Gastroesophageal sphincter (tissue), 4 donors: ENCODE measurements around the gene PF4V1. TPM values are rescaled to one million over a fixed set of nuclear protein-coding genes. Genes with fewer than 3 reads are reported as not detected.

Experiments used
- ATAC-seq: fragments of 150-250 bp; one replicate; pipeline ENCODE4 v1.9.1; 2016; ENCODE audit warnings: mild to moderate bottlenecking, moderate library complexity
- H3K27ac ChIP-seq, 4 donors: fragments of 200-600 bp; sonication (generic) in 3 of 4; 1 replicate in 3 of 4; 2 replicates in 1 of 4; pipeline ENCODE4 v1.5.1; 2016 to 2019
- H3K27me3 ChIP-seq: fragments of 200-600 bp; sonication (generic); one replicate; pipeline ENCODE4 v1.5.1; 2019
- H3K36me3 ChIP-seq, 2 donors: fragments of 200-600 bp; sonication (generic); one replicate each; pipeline ENCODE4 v1.5.1; 2019; ENCODE audit warnings: control low read depth in 1 of 2
- H3K4me1 ChIP-seq, 3 donors: fragments of 200-600 bp; sonication (generic); 1 replicate in 2 of 3; 2 replicates in 1 of 3; pipeline ENCODE4 v1.5.1; 2016 to 2019; ENCODE audit warnings: control low read depth in 2 of 3
- H3K4me3 ChIP-seq, 2 donors: fragments of 200-600 bp; sonication (generic); one replicate each; pipeline ENCODE4 v1.5.1; 2019; ENCODE audit warnings: mild to moderate bottlenecking in 1 of 2, moderate library complexity in 1 of 2
- H3K9me3 ChIP-seq, 3 donors: fragments of 200-600 bp; sonication (generic); one replicate each; pipeline ENCODE4 v1.5.1; 2017 to 2019; ENCODE audit warnings: control low read depth in 2 of 3
- CTCF ChIP-seq, 4 experiments: fragments of 200-600 bp in 2 of 4; fragments of 450-650 bp in 2 of 4; sonication (generic) in 1 of 4; IDR thresholded peaks; one replicate each; pipeline ENCODE4 v1.5.1; 2017 to 2019; ENCODE audit warnings: antibody characterized with exemption in 4 of 4, mild to moderate bottlenecking in 2 of 4, moderate library complexity in 2 of 4
- EP300 ChIP-seq: sonication (generic); formaldehyde crosslinking; IDR thresholded peaks from one replicate; pipeline ENCODE4 v1.6.1; 2017; ENCODE audit warnings: antibody characterized with exemption, mild to moderate bottlenecking
- POLR2A ChIP-seq, 2 donors: fragments of 450-650 bp; IDR thresholded peaks; one replicate each; pipeline ENCODE4 v1.6.1; 2017; ENCODE audit warnings: antibody characterized with exemption in 2 of 2, mild to moderate bottlenecking in 2 of 2, moderate library complexity in 1 of 2
- POLR2AphosphoS5 ChIP-seq: sonication (generic); formaldehyde crosslinking; IDR thresholded peaks from one replicate; pipeline ENCODE4 v1.6.1; 2017; ENCODE audit warnings: antibody characterized with exemption
- WGBS, 2 donors: methylation state at CpG; one replicate each; pipeline ENCODE4 v1.1.5; 2018; ENCODE audit warnings: low coverage in 1 of 2; 5-methylcytosine and 5-hydroxymethylcytosine counted together
- total RNA-seq, 4 donors: library from RNA; depleted of rRNA; stranded (reverse); fragments of >200 nt; gene quantifications; one replicate each; pipeline ENCODE4 v1.1.0, GENCODE V29; 2016

Gene PF4V1
- total RNA-seq, 4 donors from 2014 or later = not detected

DNA sequence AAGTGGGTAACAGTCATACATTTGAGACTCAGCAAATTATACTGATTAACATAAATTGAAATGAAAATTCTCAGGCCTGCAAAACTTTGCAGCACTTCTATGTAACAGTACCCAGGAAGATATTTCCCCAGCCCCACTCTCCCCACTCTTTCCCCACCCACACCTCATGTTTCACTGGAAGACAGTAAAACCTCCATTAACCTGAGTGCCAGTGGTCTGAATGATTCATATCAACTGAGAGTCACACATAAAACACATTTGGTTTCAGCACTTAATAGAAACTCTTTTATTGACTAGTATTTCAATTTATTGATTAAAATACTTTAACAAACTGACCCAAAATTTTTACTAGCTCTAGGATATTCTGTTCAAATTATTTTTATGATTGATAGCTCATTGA is 9.7 kb upstream of the PF4V1 start:
- no peak overlapping the region for H3K4me3 ChIP-seq
- peaks cover 11% of the 10 kb centered on the region for H3K27me3 ChIP-seq
- H3K4me1 ChIP-seq = no peaks in the 10 kb centered on the region
- no peak overlapping the region for H3K27ac ChIP-seq
- no peaks in the 10 kb centered on the region for H3K9me3 ChIP-seq
- no peak for ATAC-seq
- no peaks in the 10 kb centered on the region for H3K36me3 ChIP-seq
- TF ChIP-seq POLR2A (IDR thresholded peaks at IDR 0.05) (no peak), POLR2AphosphoS5 (no peak), CTCF (IDR thresholded peaks at IDR 0.05) (no peak), EP300 (no peak)

DNA sequence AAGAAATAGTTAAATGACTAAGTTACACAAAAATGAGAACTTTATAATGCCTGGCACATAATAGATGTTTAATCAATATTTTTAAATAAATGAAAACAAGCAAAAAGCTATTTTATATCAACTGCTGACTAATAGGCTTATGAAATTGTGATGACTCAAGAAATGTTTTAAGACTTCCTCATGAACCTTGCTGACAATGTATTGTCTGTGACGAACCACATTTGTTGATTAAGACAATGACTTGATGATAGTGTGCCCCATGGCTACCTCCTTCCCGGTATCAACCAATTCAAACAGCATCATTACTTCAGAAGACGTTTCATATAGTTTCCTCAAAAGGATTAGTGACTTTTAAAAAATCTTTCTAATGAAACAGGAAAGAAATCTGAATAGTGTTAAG is 8.8 kb upstream of the PF4V1 start:
- Histone ChIP-seq H3K9me3 (no peaks in the 10 kb centered on the region), H3K27ac (no peak overlapping the region), H3K27me3 (peaks cover 3% of the 10 kb centered on the region), H3K36me3 (no peaks in the 10 kb centered on the region), H3K4me1 (no peaks in the 10 kb centered on the region), H3K4me3 (no peak overlapping the region)
- TF ChIP-seq POLR2A (IDR thresholded peaks at IDR 0.05) = no peak
- no peak for TF ChIP-seq CTCF (IDR thresholded peaks at IDR 0.05)
- no peak for TF ChIP-seq POLR2AphosphoS5
- TF ChIP-seq EP300 = no peak
- 71 to 82% methylated on average over 3 of the region's 3 CpGs for WGBS, 2 donors
- ATAC-seq = no peak

DNA sequence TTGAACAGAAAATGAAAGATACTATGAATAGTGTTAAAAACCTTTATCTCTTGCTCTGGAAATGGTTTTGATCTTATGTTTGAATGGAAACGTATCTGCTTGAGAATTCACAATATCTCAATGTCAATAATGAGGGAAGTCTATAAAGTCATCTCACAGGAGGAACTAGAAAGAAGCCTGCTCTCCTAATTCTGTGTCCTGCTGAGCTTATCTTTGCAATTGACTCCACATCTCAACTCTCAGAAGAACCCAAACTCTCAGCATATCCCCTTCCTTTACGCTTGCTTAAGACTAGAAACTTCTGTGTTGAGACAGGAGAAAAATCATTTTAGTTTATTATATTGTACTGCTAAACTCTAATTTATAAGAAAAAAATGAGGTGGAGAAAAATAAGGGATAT is 8.3 kb upstream of the PF4V1 start:
- TF ChIP-seq POLR2AphosphoS5 (no peak), POLR2A (IDR thresholded peaks at IDR 0.05) (no peak), EP300 (no peak), CTCF (IDR thresholded peaks at IDR 0.05) (no peak)
- no peaks in the 10 kb centered on the region for H3K9me3 ChIP-seq
- H3K27me3 ChIP-seq = no peaks in the 10 kb centered on the region
- no peak overlapping the region for H3K27ac ChIP-seq
- H3K36me3 ChIP-seq = no peaks in the 10 kb centered on the region
- 40 to 79% methylated on average over 2 of the region's 2 CpGs for WGBS, 2 donors
- no peak overlapping the region for H3K4me3 ChIP-seq
- no peak for ATAC-seq
- no peaks in the 10 kb centered on the region for H3K4me1 ChIP-seq

GRCh38 chr4:73847526-73848182 is 5.4 kb upstream of the PF4V1 start:
- Histone ChIP-seq H3K27me3 (no peaks in the 10 kb centered on the region), H3K4me3 (no peak overlapping the region), H3K27ac (no peak overlapping the region), H3K36me3 (no peaks in the 10 kb centered on the region), H3K9me3 (no peaks in the 10 kb centered on the region), H3K4me1 (no peaks in the 10 kb centered on the region)
- 79 to 93% methylated on average over 2 of the region's 3 CpGs for WGBS, 2 donors
- ATAC-seq = no peak
- TF ChIP-seq POLR2AphosphoS5 = no peak

- ATAC-seq = no peak
- 57 to 78% methylated on average over 1 of the region's 1 CpG for WGBS, 2 donors
- Histone ChIP-seq H3K9me3 (no peaks in the 10 kb centered on the region), H3K4me1 (no peaks in the 10 kb centered on the region), H3K27me3 (peaks cover 5% of the 10 kb centered on the region), H3K36me3 (no peaks in the 10 kb centered on the region), H3K27ac (no peak overlapping the region), H3K4me3 (no peak overlapping the region)
- TF ChIP-seq CTCF (IDR thresholded peaks at IDR 0.05) (no peak), EP300 (no peak), POLR2AphosphoS5 (no peak), POLR2A (IDR thresholded peaks at IDR 0.05) (no peak)
These were observed 4.8 kb upstream of the PF4V1 start for GRCh38 chr4:73848183-73848777.
